HepG2 (cell line): ENCODE results near the gene DGKG. TPM values are rescaled to one million over a fixed set of nuclear protein-coding genes. Genes with fewer than 3 reads are reported as not detected.

Source experiments
- ATAC-seq: fragments of 200-7000 bp; cut with Tn5 transposase; 3 replicates; pipeline ENCODE4 v1.9.1; 2020; ENCODE audit warnings: mild to moderate bottlenecking, moderate library complexity
- BruUV-seq: library from RNA; stranded (reverse); fragments of 400-500 nt; replicated peaks from 2 replicates; lab custom pipeline; 2021; lab: Mats Ljungman, UMichigan
- CTCF ChIA-PET: fragments of 300-600 bp; formaldehyde crosslinking; extraction: SDS; loops from one replicate; lab custom pipeline; 2021; ENCODE audit warnings: low total read pairs, inconsistent platforms, low intra/inter-chr PET ratio; lab: Yijun Ruan, JAX
- POLR2A ChIA-PET: fragments of 350-600 bp; sonication (Branson Sonifier 250); formaldehyde crosslinking; loops from one replicate; lab custom pipeline; 2020; ENCODE audit warnings: antibody characterized with exemption, inconsistent platforms; lab: Yijun Ruan, JAX
- DNase-seq: peaks from one replicate; pipeline ENCODE4 v3.0.0-alpha.2; 2015; ENCODE audit warnings: low spot score
- FAIRE-seq: peaks from 3 replicates; lab custom pipeline; 2011; peaks lifted over from hg19 to GRCh38; lab: Jason Lieb, UNC
- H2AFZ ChIP-seq: one replicate; pipeline ENCODE4 v1.6.1; 2011; ENCODE audit warnings: low read length, inconsistent platforms
- H3K27ac ChIP-seq: fragments of 300-600 bp; 3 replicates; pipeline ENCODE4 v1.8.0; 2011; ENCODE audit warnings: mixed run types, mild to moderate bottlenecking, mixed read lengths, low read length, inconsistent platforms; ENCODE audit not compliant: insufficient read depth; ENCODE audit errors: extremely low read length
- H3K27me3 ChIP-seq, 2 experiments: fragments of 200-600 bp in 1 of 2; 2 replicates in 1 of 2; 3 replicates in 1 of 2; pipeline versions ENCODE4 v1.6.0 to v1.8.0; 2011; ENCODE audit warnings: low read length in 2 of 2, mild to moderate bottlenecking in 2 of 2, moderate library complexity in 2 of 2, inconsistent platforms in 1 of 2; ENCODE audit not compliant: insufficient read depth in 2 of 2, control insufficient read depth in 1 of 2
- H3K36me3 ChIP-seq, 2 experiments: fragments of 200-600 bp in 1 of 2; replicated peaks in 1 of 2; 2 replicates in 1 of 2; 3 replicates in 1 of 2; pipeline versions ENCODE4 v1.5.1 to v1.8.0; 2011; ENCODE audit warnings: low read length in 2 of 2, inconsistent platforms in 1 of 2; ENCODE audit not compliant: insufficient read depth in 2 of 2, control insufficient read depth in 1 of 2
- H3K4me1 ChIP-seq: 2 replicates; pipeline ENCODE4 v1.5.1; 2012; ENCODE audit warnings: low read length, inconsistent platforms; ENCODE audit not compliant: insufficient read depth
- H3K4me2 ChIP-seq: 2 replicates; pipeline ENCODE4 v1.6.0; 2011; ENCODE audit warnings: low read depth, low read length, inconsistent platforms
- H3K4me3 ChIP-seq, 3 experiments: fragments of 200-600 bp in 1 of 3; sonication (generic), shearing (Covaris generic) in 1 of 3; replicated peaks in 1 of 3; 2 replicates each; pipeline ENCODE4 v1.5.1; 2011 to 2016; ENCODE audit warnings: low read length in 3 of 3, inconsistent platforms in 2 of 3, low read depth in 2 of 3, mild to moderate bottlenecking in 2 of 3, control low read depth in 1 of 3, mixed read lengths in 1 of 3; ENCODE audit not compliant: insufficient read depth in 1 of 3
- H3K79me2 ChIP-seq: one replicate; pipeline ENCODE4 v1.6.1; 2011; ENCODE audit warnings: low read length, inconsistent platforms; ENCODE audit not compliant: insufficient read depth
- H3K9ac ChIP-seq: 2 replicates; pipeline ENCODE4 v1.6.0; 2011; ENCODE audit warnings: mild to moderate bottlenecking, low read depth, low read length, inconsistent platforms; ENCODE audit not compliant: insufficient read depth
- H3K9me3 ChIP-seq: 2 replicates; pipeline ENCODE4 v1.5.1; 2012; ENCODE audit warnings: mild to moderate bottlenecking, low read length
- H4K20me1 ChIP-seq: 2 replicates; pipeline ENCODE4 v1.6.0; 2011; ENCODE audit warnings: inconsistent platforms, mild to moderate bottlenecking, low read length, moderate library complexity; ENCODE audit not compliant: insufficient read depth
- AKAP8 ChIP-seq: sonication (generic); formaldehyde crosslinking; IDR thresholded peaks from 2 replicates; pipeline ENCODE4 v1.5.1; 2020; ENCODE audit warnings: mild to moderate bottlenecking, missing genetic modification reagents
- CENPBD1 ChIP-seq: sonication (generic); formaldehyde crosslinking; IDR thresholded peaks from 2 replicates; pipeline ENCODE4 v1.8.0; 2022; ENCODE audit warnings: missing genetic modification reagents, low read depth, mild to moderate bottlenecking, borderline replicate concordance
- EEA1 ChIP-seq: sonication (generic); formaldehyde crosslinking; IDR thresholded peaks from 2 replicates; pipeline ENCODE4 v1.5.1; 2020; ENCODE audit warnings: mild to moderate bottlenecking, missing genetic modification reagents, borderline replicate concordance
- ELF3 ChIP-seq: IDR thresholded peaks from 2 replicates; pipeline ENCODE4 v1.6.1; 2016; ENCODE audit warnings: missing genetic modification reagents, missing compliant biosample characterization
- SP2 ChIP-seq: sonication (generic); formaldehyde crosslinking; IDR thresholded peaks from 2 replicates; pipeline ENCODE4 v1.5.1; 2020; ENCODE audit warnings: mild to moderate bottlenecking, missing genetic modification reagents
- TARDBP ChIP-seq: sonication (generic); formaldehyde crosslinking; IDR thresholded peaks from 2 replicates; pipeline ENCODE4 v1.8.0; 2022; ENCODE audit warnings: mild to moderate bottlenecking, missing genetic modification reagents
- YEATS2 ChIP-seq: sonication (generic); formaldehyde crosslinking; IDR thresholded peaks from 2 replicates; pipeline ENCODE4 v1.4.0; 2020; ENCODE audit warnings: missing genetic modification reagents, borderline replicate concordance
- ZBTB14 ChIP-seq: sonication (generic); formaldehyde crosslinking; IDR thresholded peaks from 2 replicates; pipeline ENCODE4 v1.4.0; 2020; ENCODE audit warnings: missing genetic modification reagents
- ZC3H13 ChIP-seq: sonication (generic); formaldehyde crosslinking; IDR thresholded peaks from 2 replicates; pipeline ENCODE4 v1.8.1; 2023; ENCODE audit warnings: mild to moderate bottlenecking, missing genetic modification reagents, moderate library complexity
- ZNF121 ChIP-seq: sonication (generic); formaldehyde crosslinking; IDR thresholded peaks from 2 replicates; pipeline ENCODE4 v1.5.0; 2020; ENCODE audit warnings: mild to moderate bottlenecking, missing genetic modification reagents
- ZNF773 ChIP-seq: sonication (generic); formaldehyde crosslinking; IDR thresholded peaks from 2 replicates; pipeline ENCODE4 v1.4.0; 2020; ENCODE audit warnings: missing genetic modification reagents, borderline replicate concordance
- WGBS: methylation state at CpG from one replicate; pipeline ENCODE4 v1.1.6; 2017; ENCODE audit warnings: low lambda C conversion rate; 5-methylcytosine and 5-hydroxymethylcytosine counted together
- in situ Hi-C: cut with HindIII; loops from 2 replicates; pipeline ENCODE4 v1.10.0; 2017; ENCODE audit warnings: low pct_unique_long_range_greater_than_20kb; ENCODE audit not compliant: extremely low pct_ligation_motif_present
- intact Hi-C: fragments of 100-400 bp; cut with micrococcal nuclease; formaldehyde crosslinking; loops from one replicate; pipeline ENCODE4 v1.10.0; 2022; ENCODE audit not compliant: unreplicated experiment
- polyA plus RNA-seq, 8 experiments: library from polyadenylated mRNA; depleted of rRNA in 3 of 8; stranded (reverse) in 7 of 8; unstranded in 1 of 8; fragments of >200 nt; fragmentation: Illumina TruSeq in 4 of 8; extraction: Trizol in 4 of 8; gene quantifications; 2 replicates each; pipeline versions ENCODE4 v1.2.1 to v1.2.3, GENCODE V29; 2011 to 2016; ENCODE audit warnings: low read depth in 4 of 8, missing spikeins in 1 of 8, mixed read lengths in 1 of 8; ENCODE audit not compliant: insufficient read depth in 1 of 8
- total RNA-seq, 5 experiments: library from RNA; depleted of rRNA; stranded (reverse); fragments of >200 nt; fragmentation: Illumina TruSeq; extraction: Trizol; gene quantifications; 2 replicates each; pipeline ENCODE4 v1.2.3, GENCODE V29; 2016; ENCODE audit warnings: low read depth in 1 of 5
- TF ChIP-seq, protein P1 (sequence below): sonication (generic); formaldehyde crosslinking; conservative IDR thresholded peaks from 2 replicates; pipeline ENCODE4 v1.8.1; 2023; ENCODE audit warnings: missing genetic modification reagents
- TF ChIP-seq, protein P2 (sequence below): fragments of 450-650 bp; IDR thresholded peaks from 2 replicates; pipeline ENCODE4 v1.6.1; 2017

Gene DGKG
- total and polyA plus RNA-seq, 2 of the 13 experiments (the other 11 are each of a cell fraction or from before 2014, with no cell fraction given): 3.8 to 6.2 TPM

DNA sequence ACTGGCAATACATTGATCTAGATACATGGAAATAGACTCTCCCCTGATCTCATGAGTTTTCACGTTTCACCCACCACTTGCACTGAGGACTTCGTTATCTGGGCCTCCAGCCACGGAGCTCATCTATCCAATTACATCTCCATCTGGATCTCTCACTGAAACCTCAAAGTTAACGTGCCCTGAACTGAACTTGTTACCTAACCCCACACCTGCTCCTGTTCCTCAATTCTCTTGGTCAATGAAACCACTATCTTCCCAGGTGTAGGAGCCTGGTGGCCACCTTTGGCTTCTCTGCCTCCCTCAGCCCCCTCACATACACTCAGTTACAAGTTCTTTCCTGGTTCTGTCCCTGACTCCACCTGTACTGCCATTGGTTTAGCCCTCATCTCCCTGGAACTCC, 9.7 kb downstream of the DGKG start:
- TF ChIP-seq, protein P1, sequence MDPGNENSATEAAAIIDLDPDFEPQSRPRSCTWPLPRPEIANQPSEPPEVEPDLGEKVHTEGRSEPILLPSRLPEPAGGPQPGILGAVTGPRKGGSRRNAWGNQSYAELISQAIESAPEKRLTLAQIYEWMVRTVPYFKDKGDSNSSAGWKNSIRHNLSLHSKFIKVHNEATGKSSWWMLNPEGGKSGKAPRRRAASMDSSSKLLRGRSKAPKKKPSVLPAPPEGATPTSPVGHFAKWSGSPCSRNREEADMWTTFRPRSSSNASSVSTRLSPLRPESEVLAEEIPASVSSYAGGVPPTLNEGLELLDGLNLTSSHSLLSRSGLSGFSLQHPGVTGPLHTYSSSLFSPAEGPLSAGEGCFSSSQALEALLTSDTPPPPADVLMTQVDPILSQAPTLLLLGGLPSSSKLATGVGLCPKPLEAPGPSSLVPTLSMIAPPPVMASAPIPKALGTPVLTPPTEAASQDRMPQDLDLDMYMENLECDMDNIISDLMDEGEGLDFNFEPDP: 0 out of 2 replicates have a peak, but pooled peaks have one; percentile 25
- TF ChIP-seq ZNF773 (CRISPR knock-in tag): no peak
- ATAC-seq: no peak
- in situ Hi-C loops (no loop called here), intact Hi-C loops (no loop called here)
- POLR2A ChIA-PET: interaction anchor here (1.2 kb wide), 2 partner anchors 9 to 25 kb away, joined by 3 read pairs; partner anchors contain the start of gene DGKG
- FAIRE-seq: no peak
- Histone ChIP-seq H2AFZ (no peak overlapping the region), H3K4me2 (peak overlapping the region; percentile 29), H3K79me2 (no peaks in the 10 kb centered on the region), H3K4me3 (no peak overlapping the region), H3K4me1 (peaks cover 45% of the 10 kb centered on the region), H3K27me3 (no peaks in the 10 kb centered on the region), H4K20me1 (no peaks in the 10 kb centered on the region), H3K9ac (no peak overlapping the region), H3K36me3 (no peaks in the 10 kb centered on the region), H3K27ac (no peak overlapping the region), H3K9me3 (no peaks in the 10 kb centered on the region)
- DNase-seq: no peak
- BruUV-seq: no TSS peak
- CTCF ChIA-PET: no interaction called here
- 20% methylated on average over 4 of the region's 4 CpGs for WGBS

GRCh38 chr3:186342197-186342596, 19.8 kb downstream of the DGKG start:
- no peak overlapping the region for H3K27ac ChIP-seq
- H3K9me3 ChIP-seq: no peaks in the 10 kb centered on the region
- intact Hi-C loops: no loop called here
- no peak overlapping the region for H3K4me3 ChIP-seq
- DNase-seq (no peak), ATAC-seq (no peak), FAIRE-seq (no peak)
- no peaks in the 10 kb centered on the region for H3K79me2 ChIP-seq
- no TSS peak for BruUV-seq
- CTCF ChIA-PET: no interaction called here
- H3K27me3 ChIP-seq: no peaks in the 10 kb centered on the region; a peak in 1 of 5 replicates
- no peaks in the 10 kb centered on the region for H3K4me1 ChIP-seq
- 78% methylated on average over 5 of the region's 5 CpGs for WGBS
- no peaks in the 10 kb centered on the region for H4K20me1 ChIP-seq
- in situ Hi-C loops: no loop called here
- no peak overlapping the region for H2AFZ ChIP-seq
- no peak overlapping the region for H3K4me2 ChIP-seq
- H3K36me3 ChIP-seq: no peaks in the 10 kb centered on the region
- H3K9ac ChIP-seq: no peak overlapping the region
- POLR2A ChIA-PET: no interaction called here
- TF ChIP-seq YEATS2 (CRISPR knock-in tag) (no peak), ZC3H13 (CRISPR knock-in tag) (no peak), ZNF121 (CRISPR knock-in tag) (no peak), EEA1 (CRISPR knock-in tag) (no peak), TARDBP (CRISPR knock-in tag) (no peak), SP2 (CRISPR knock-in tag) (no peak), CENPBD1 (CRISPR knock-in tag) (no peak), AKAP8 (no peak), ELF3 (no peak), ZBTB14 (CRISPR knock-in tag) (no peak)
- TF ChIP-seq, protein P1: no peak
- TF ChIP-seq, protein P2, sequence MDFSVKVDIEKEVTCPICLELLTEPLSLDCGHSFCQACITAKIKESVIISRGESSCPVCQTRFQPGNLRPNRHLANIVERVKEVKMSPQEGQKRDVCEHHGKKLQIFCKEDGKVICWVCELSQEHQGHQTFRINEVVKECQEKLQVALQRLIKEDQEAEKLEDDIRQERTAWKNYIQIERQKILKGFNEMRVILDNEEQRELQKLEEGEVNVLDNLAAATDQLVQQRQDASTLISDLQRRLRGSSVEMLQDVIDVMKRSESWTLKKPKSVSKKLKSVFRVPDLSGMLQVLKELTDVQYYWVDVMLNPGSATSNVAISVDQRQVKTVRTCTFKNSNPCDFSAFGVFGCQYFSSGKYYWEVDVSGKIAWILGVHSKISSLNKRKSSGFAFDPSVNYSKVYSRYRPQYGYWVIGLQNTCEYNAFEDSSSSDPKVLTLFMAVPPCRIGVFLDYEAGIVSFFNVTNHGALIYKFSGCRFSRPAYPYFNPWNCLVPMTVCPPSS: no peak
